ENCODE measurements around the gene MTARC2.
"Not testable (repeated sequence)": the region's sequence is repeated elsewhere in the genome, so short reads cannot be mapped to it uniquely, and the experiment has no call there.

Gene MTARC2

DNA sequence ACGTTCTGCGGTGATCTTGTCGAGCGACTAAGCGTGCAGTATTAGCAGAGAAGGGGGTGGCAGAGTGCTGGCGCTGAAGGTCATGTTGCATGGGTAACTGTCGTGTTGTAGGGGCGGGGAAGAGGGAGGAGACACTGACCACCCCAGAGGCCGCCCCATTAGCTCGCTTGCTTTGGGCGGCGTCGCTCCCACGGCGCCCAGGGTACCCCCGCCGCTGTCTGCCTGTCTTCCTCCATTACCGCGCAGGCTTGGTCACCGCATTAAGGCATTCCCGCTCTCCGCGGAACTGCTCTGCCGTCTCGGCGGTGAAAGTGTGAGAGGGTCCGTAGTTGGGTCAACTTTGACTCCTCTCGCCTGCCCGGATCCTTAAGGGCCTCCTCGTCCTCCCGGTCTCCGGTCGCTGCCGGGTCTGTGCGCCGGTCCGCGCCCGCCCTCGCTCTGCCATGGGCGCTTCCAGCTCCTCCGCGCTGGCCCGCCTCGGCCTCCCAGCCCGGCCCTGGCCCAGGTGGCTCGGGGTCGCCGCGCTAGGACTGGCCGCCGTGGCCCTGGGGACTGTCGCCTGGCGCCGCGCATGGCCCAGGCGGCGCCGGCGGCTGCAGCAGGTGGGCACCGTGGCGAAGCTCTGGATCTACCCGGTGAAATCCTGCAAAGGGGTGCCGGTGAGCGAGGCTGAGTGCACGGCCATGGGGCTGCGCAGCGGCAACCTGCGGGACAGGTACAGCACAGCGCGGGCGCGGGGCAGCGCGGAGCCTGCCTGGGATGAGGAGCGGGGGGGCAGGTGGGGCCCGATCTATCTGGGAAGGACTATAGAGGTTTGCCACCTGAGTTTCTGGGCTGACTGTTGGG is at the start of gene MTARC2:
TSS of gene MTARC2 (plus strand) at position 234 of the 846 bp plus-strand sequence. CDS start at position 444, 210 bp downstream.
- no peak for DNase-seq (ENCODE audit: low read depth in 2 of 2)

DNA sequence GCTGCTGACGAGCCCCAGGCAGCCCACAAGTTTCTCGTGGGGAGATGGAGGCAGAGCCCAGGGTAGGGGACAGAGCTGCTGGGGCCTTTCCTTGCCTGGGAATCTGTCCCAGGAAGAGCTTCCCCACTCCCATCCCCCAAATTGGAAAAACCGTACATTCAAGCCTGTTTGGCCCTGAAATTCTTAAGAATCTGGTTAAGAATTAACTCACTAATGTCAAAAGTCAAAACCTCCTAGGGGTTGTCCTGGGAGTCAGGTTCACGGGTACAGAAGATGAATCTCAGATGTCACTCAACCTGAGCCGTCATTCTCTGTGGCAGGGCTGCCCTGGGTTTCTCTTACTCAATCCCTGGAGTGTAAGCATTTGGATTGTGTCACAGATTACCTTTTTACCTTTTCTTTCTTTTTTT is 49.5 kb upstream of the MTARC2 start:
- no peak for DNase-seq (ENCODE audit: low read depth in 2 of 2)

DNA sequence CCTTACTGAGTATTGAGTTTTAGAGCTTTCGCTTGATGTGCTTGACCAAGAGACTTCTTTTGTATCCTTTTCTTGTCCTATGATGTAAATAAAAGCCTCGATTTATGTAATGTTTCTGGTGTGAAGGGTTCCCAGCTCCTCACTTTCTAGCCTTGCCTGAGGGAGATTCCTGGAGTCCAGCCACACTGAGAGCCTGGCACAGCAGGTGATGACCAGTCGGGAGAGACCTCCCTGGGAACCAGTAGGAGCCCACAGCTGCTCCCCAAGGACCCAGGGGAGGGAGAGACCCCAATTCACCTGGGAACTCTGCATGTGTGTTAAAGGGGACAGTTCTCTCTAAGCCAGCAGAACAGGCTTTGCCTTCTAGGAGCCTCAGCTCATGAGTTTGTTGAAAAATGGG is 49.1 kb upstream of the MTARC2 start:
- no peak for DNase-seq (ENCODE audit: low read depth in 2 of 2)

DNA sequence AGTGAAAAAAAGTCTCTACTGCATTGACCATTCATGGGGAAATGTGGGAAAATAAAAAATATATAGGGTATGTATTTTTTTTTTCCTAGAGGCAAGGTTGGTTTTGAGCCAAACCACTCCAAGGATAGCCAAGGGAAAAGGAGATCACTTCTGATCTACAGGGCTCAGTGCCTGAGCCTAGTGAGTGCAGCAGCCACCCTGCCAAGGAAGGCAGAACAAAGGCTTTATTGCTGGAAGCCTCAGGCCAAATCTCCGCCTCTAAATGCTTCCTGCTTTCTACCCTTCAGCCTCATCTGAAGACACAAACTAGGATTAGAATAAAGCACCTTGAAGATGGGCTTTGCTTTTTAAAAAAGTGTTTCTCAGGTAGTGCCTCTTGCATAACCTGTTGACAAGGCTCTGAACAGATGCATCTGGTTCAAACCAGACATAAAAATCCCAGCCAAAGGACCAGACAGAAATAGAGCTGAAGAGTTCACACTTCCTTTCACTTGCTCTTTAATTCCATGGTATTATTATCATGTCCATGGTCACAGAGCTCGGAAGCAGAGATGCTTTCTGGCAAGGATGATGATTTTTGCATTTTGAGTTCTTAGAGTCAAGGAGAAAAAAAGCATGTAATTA is 47.5 kb upstream of the MTARC2 start:
- no peak for DNase-seq (ENCODE audit: low read depth in 2 of 2)

DNA sequence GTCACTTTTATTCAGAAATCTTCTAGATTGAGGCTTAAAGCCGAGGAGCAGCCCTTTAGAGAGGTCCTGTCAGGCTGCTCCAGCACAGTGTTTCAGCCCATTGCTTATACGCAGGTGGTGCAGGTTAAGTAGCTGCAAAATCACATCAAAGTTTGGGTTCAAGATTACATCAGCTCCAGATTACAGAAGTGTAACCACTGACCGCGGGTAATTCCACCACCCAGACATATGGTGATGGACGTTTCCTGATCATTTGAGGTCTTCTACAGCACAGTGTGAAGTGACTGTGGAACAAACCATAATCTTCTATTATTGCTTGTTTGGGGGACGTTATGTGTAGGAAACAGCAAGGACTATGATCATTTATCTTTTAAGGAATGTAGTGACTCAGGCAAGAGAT is 46.1 kb upstream of the MTARC2 start:
- DNase-seq (ENCODE audit: low read depth in 2 of 2), result no peak

DNA sequence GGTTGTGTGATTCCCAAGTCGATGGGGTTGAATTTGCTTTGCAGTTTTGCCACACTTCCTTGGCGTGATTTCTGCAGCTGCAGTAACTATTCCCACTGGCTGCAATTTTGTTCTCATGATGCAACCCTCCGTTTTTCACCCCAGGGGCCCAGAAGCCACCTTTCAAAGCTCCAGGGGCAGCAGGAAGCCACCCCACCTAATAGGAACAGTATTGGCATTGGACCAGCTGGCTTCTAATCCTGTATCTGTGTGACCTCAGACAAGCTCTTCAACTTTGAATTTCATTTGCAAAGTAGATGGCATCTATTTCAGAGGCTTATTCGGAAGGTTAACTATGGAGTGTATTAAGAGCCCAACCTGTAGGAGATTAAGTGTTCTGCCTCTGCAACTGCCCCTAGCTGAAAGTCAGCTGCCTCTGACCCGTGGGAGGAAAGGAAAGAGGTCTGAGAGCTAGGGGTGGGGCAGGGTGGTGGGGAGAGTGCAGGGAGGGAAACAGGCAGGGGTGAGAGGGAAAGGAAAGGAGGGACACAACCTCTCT is 45.3 kb upstream of the MTARC2 start:
- DNase-seq (ENCODE audit: low read depth in 2 of 2), result no peak

DNA sequence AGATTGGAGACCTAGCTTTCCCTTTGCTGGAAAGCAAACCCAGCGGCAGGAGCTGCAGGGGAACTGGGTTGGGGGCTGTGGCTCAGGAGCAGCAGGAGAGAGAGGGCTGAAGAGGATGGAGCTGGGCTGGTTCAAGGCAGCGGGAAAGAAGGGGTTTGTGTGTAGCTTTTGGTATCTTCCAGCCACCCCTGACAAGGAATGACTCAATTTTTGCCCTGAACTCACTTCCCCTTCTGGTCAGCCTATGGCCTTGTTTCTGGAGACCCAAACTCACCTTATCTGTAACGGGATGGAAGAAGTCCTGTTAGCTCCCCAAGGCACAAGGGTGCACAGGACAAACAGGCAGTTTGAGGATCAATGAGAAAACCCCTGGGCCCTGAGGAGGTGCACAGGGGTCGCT is 44.8 kb upstream of the MTARC2 start:
- DNase-seq (ENCODE audit: low read depth in 2 of 2), result no peak

DNA sequence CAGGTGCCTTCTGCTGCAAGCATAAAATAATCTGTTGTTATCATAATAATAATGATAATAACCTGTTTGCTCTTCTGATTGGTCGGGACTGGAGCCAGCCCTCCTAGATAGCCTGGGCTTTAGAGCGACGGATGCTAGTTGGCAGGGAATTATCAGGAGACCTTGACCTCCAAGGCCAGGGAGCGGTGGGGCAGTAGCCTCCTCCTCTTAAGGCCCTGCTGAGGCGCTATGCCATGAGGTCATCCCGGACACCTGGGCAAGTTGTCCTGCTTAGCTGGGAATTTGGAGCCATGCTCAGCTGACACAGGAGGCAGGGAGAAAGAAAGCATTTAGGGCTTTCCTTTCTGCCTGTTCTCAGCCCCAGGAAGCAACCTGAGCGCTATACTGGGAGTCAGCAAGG is 42.3 kb upstream of the MTARC2 start:
- DNase-seq (ENCODE audit: low read depth in 2 of 2), result no peak

DNA sequence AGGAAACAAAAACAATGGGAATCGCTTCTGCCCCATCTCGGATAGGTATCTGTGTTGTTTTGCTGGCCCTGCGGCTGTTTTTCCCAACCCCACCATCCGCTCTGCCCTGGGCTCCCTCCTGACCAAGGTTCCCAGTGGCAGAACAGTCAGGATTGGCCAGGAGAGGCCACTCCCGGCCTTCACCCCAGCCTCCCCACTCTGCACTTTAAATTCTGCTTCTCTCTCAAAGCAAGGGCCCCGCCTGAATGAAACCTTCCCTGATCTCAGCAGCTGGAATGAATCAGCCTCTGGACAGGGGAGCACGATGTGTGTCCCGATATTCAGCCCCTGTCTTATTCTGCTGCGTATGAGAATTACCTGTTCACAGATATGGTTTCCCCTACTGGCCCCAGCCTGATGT is 41.6 kb upstream of the MTARC2 start:
- no peak for DNase-seq (ENCODE audit: low read depth in 2 of 2)

DNA sequence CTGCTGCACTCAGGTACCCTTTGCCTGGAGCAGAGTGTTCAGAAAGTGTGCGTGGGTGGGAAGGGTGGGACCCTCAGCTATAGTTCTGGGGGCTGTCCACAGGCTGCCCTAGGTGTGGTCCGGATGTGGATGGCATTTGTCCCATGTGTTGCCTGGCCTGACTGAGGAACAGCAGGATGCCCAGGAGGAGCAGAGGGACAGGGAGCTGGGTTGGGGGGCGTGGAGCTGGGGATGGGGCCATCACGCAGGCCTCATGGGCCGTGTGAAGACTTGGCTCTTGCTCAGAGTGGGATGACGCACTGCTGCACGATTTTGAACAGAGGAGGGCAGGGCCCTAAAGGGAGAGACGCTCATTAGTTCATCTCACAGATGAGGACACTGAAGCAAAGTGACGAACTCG is 41.0 kb upstream of the MTARC2 start:
- DNase-seq (ENCODE audit: low read depth in 2 of 2), result no peak

DNA sequence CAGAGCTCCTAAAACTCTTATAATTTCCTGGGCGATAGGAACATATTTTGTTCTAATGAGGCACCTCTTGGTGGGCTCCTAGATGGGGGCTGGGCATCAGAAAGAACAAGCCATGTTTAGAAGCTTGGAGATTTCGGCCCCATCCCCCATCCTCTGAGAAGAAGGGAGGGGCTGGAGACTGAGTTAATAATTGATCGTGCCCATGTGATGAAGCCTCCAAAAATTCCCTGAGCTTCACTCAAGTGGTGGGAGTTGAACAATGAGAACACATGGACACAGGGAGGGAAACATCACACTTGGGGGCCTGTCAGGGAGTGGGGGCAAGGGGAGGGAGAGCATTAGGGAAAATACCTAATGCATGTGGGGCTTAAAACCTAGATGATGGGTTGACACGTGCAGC is 39.9 kb upstream of the MTARC2 start:
- DNase-seq (ENCODE audit: low read depth in 2 of 2), result no peak

DNA sequence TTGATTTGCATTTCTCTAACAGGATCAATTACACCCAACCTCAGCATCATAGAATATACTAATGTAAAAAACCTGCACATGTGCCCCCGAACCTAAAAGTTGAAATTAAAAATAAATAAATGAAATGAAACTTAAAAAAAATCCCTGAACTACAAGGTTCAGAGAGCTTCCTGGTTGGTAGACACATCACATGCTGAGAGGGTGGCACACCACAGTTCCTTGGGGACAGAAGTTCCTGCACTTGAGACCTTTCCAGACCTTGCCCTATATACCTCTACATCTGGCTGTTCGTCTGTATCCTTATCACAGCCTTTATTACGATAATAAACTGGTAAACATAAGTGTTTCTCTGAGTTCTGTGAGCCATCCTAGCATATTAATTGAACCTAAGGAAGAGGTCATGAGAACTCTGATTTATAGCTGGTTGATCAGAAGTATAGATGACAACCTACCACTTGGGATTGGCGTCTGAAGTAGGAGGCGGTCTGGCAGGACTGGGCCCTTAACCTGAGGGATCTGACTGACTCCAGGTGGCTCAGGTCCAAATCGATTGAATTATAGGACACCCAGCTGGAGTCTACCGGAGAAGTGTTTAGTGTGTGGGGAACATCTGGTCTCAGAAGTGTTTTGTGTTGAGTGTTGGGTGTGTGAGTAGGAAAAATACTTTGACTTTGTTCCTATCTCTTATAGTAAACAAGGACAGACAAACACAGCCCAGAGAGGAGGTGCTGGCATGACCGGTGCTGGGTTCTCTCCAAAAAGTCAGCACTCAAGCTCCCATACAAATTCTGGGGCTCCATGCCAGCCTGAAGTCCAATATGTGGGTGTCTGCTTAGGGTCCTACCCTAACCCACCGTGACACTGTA is 39.0 kb upstream of the MTARC2 start:
- DNase-seq (ENCODE audit: low read depth in 2 of 2), result no peak

DNA sequence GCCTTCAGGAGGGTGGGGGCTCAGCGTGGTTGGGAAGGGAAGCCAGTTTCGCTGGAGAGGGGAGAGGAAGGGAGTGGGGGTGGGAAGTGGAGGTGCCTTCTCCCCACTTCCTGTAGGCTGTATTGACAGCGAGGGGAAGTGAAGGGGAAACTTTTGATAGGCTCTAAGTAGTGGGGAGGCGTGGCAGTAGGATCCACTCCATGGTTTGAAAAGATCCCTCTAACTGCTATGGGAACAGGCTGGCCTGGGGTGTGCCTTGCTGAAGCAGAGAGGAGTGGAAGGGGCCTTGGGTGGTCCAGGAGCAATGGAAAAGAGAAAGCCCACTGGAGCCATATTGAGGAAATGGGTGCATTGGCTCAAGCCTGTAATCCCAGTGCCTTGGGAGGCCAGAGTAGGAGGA is 37.8 kb upstream of the MTARC2 start:
- DNase-seq (ENCODE audit: low read depth in 2 of 2), result no peak

DNA sequence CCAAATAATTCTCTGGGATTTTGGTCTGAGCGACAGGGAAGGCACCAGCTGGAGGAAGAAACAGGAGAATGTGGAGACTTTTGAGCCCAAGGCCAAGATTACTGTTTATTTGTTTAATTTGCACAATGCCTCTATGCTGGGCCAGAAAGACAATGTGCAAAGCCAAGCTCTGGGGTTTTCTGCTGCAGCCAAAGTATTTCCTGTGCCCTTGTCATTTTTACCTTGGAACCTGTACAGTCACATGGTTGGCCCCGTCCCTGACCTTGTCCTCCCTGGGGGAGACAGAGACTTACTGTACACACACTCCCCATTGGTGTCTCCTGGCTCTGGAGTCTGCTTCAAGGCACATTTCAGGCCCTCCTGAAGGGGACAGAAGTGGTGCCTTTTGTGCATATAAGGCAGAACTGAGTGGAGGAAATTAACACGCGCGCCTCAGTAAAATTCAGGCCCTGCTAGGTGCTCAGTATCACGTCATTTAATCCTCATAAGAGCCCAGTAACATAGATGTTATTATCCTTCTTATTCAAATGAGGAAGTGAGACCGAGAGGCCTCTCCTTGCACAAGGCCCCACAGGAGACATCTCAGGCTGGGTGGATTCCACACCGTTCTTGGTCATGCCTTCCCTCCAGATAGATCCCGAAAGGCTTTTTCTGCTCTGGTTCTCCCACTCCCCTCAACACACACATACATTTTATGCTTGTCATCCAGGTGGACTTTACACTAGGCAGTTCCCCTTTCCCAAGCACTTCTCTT is 36.9 kb upstream of the MTARC2 start:
- no peak for DNase-seq (ENCODE audit: low read depth in 2 of 2)

DNA sequence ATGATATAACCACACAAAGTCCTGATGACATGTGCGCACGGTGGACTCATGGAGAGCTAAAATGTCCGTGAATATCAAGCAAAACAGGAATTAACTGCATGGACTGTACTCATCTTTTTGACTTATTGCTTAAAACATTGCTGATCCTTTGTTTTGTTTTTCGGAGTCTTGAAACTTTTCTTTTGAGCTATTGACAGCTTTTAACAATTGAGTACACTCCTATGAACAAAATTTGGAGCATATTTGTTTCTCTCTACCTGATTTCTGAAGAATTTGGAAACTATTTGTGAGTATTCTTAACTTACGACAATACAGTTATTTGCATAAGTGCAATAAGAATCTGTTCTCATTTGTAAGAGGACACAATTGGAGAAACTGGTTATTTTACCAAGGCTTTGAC is 32.1 kb upstream of the MTARC2 start:
- not testable (repeated sequence) for DNase-seq (ENCODE audit: low read depth in 2 of 2)

DNA sequence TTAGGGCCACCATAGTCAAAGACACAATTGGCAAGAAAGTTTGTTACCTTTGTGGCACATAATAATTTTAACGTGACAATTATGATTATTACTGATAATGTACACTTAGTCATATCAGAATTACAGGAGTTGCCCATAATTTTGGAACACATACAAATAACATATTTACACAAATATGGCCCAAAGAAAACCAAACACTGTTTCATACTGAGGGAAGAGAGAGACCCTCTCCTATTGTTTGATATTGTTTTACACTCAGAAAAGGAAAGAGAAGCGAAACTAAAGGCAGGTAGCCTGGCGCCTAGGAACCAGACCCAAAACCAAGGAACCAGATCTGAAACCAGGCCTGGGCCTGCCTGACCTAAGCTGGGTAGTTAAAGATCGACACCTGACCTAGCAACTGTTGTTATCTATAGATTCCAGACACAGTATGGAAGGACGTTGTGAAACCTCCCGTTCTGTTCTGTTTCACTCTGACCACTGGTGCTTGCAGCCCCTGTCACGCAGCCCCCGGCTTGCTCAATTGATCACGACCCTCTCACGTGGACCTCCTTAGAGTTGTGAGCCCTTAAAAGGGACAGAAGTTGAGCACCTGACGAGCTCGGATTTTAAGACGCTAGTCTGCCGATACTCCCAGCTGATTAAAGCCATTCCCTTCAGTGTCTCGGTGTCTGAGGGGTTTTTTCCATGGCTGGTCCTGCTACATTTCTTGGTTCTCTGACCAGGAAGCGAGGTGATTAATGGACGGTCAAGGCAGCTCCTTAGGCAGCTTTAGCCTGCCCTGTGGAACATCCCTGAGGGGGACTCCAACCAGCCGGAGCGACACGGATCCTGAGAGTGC is 30.1 kb upstream of the MTARC2 start:
- DNase-seq (ENCODE audit: low read depth in 2 of 2), result no peak

DNA sequence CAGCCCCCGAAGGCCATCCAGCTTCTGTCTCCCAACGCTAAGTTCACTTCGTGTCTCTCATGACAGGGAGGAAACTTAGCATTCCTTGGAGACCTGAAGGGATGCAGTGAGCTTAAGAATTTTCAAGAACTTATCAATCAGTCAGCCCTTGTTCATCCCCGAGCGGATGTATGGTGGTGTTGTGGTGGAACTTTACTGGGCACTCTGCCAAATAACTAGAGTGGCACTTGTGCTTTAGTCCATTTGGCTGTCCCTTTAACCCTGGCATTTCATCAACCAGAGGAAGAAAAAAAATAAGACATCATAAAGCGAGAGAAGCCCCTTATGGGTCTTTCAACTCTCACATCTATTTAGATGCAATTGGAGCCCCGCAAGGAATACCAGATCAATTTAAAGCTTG is 26.9 kb upstream of the MTARC2 start:
- not testable (repeated sequence) for DNase-seq (ENCODE audit: low read depth in 2 of 2)

DNA sequence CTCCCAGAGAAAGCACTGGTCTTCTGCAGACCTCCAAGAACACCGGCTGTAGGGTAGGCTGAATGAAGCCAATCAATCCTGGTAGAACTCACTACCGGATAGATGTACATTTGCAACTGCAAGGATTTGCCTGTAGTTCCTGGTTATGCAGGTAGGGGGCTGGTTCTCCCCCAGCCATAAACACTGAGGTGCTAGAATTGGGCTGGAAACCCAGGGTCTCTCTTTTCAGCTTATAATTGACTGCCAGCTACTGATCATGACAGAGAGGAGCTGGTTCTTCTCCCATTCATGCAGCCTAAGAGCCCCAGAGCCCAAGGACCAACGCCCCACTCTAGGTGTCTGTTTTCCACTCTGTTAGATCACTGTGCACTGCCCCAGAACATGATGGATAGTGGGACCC is 21.5 kb upstream of the MTARC2 start:
- no peak for DNase-seq (ENCODE audit: low read depth in 2 of 2)

DNA sequence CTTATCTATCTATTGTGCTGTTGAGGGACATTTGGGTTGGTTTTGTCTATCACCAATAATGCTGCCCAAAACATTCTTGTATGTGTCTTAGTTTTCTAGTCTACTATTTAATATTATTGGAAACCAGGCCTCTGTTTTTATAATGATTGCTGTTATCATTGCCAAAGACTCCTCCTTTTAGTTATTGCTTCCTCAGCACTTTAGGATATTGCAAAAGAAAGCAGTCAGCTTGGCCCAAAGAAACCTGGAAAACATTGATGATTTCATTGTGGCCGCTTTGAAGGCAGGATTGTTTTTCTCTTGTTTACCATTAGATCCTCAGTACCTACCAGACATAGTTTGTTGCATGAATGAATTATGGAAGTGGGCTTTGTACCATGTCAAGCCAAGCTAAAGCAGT is 20.6 kb upstream of the MTARC2 start:
- DNase-seq (ENCODE audit: low read depth in 2 of 2), result no peak

DNA sequence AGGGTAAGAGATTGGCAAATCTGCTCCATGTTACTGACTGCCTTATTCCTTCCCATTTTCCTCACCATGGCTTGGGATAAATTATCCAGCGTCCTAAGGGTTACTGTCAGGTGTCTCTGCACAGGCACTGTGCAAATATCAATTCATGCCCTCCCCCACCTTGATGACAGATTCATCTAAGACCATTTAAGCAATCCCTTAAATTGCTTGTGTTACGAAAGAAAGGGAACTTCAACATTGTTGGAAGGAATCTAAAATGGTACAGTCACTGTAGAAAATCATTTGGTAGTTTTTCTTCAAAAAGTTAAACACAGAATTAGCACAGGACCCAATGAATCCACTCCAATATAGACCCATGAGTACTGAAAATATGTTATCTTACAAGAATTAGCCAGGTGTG is 17.6 kb upstream of the MTARC2 start:
- DNase-seq (ENCODE audit: low read depth in 2 of 2), result no peak

DNA sequence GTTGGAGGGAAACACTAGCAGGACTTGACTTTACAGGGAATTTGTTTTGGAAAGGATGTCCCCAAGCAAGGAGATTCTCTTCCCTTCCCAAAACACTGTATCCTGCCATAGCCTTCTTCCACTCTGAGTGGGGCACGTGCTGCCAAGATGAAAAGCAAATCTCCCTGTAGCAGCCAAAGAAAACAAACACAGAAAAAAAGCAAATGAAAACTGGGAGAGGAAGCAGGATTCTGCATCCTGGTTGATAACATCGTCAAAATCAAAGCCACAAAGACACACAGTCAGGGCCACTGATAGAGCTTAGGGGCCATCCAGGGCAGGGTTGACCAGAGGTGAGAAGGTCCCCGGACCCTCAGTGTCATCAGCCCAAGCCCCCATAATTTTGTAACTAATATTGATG is 16.0 kb upstream of the MTARC2 start:
- no peak for DNase-seq (ENCODE audit: low read depth in 2 of 2)
